GM21367 (cell line): ENCODE results near the gene AFF2.

Experiments used
- ATAC-seq: cut with Tn5 transposase; IDR thresholded peaks from one replicate; pipeline ENCODE4 v1.9.1; 2021; ENCODE audit not compliant: unreplicated experiment

Gene AFF2

GRCh38 chrX:148500423-148501385 is at the start of gene AFF2:
Gene AFF2, plus strand, starts transcription at chrX:148500617. Its CDS starts 481 bp downstream, at chrX:148501098.
- peak; percentile 58 for ATAC-seq

GRCh38 chrX:148457279-148457678 is 43.1 kb upstream of the AFF2 start:
- peak; percentile 39 for ATAC-seq

- ATAC-seq = peak; percentile 92
These were observed 41.1 kb upstream of the AFF2 start for GRCh38 chrX:148459343-148459742.

- peak; percentile 82 for ATAC-seq
These were observed 34.1 kb upstream of the AFF2 start for GRCh38 chrX:148466292-148466691.

- no peak for ATAC-seq
These were observed 30.1 kb upstream of the AFF2 start for GRCh38 chrX:148470324-148470723.

- ATAC-seq = no peak
These were observed 26.4 kb upstream of the AFF2 start for GRCh38 chrX:148474030-148474429.

GRCh38 chrX:148492057-148492456 is 8.4 kb upstream of the AFF2 start:
- no peak for ATAC-seq

- no peak for ATAC-seq
These were observed 5.2 kb upstream of the AFF2 start for GRCh38 chrX:148495176-148495575.

GRCh38 chrX:148498067-148498466 is 2.4 kb upstream of the AFF2 start:
- ATAC-seq = no peak

- ATAC-seq = no peak
These were observed 587 bp upstream of the AFF2 start for GRCh38 chrX:148499638-148500422.

- no peak for ATAC-seq
These were observed 1.1 kb downstream of the AFF2 start for GRCh38 chrX:148501386-148502066.

GRCh38 chrX:148504506-148504905 is 4.1 kb downstream of the AFF2 start:
- no peak for ATAC-seq

GRCh38 chrX:148507418-148507817 is 7.0 kb downstream of the AFF2 start:
- ATAC-seq = no peak

- no peak for ATAC-seq
These were observed 12.0 kb downstream of the AFF2 start for GRCh38 chrX:148512453-148512852.

- no peak for ATAC-seq
These were observed 13.2 kb downstream of the AFF2 start for GRCh38 chrX:148513661-148514060.

- no peak for ATAC-seq
These were observed 16.8 kb downstream of the AFF2 start for GRCh38 chrX:148517176-148517575.

- ATAC-seq = no peak
These were observed 21.6 kb downstream of the AFF2 start for GRCh38 chrX:148522006-148522405.

GRCh38 chrX:148523303-148524080 is 23.1 kb downstream of the AFF2 start:
- ATAC-seq = no peak

GRCh38 chrX:148530464-148531077 is 30.2 kb downstream of the AFF2 start:
- no peak for ATAC-seq

GRCh38 chrX:148534291-148534690 is 33.9 kb downstream of the AFF2 start:
- no peak for ATAC-seq
